ENCODE results near the gene CNIH3. TPM values are rescaled to one million over a fixed set of nuclear protein-coding genes. Genes with fewer than 3 reads are reported as not detected.

Gene CNIH3
- total RNA-seq, 1 experiment from 2014 or later: 24.5 TPM

DNA sequence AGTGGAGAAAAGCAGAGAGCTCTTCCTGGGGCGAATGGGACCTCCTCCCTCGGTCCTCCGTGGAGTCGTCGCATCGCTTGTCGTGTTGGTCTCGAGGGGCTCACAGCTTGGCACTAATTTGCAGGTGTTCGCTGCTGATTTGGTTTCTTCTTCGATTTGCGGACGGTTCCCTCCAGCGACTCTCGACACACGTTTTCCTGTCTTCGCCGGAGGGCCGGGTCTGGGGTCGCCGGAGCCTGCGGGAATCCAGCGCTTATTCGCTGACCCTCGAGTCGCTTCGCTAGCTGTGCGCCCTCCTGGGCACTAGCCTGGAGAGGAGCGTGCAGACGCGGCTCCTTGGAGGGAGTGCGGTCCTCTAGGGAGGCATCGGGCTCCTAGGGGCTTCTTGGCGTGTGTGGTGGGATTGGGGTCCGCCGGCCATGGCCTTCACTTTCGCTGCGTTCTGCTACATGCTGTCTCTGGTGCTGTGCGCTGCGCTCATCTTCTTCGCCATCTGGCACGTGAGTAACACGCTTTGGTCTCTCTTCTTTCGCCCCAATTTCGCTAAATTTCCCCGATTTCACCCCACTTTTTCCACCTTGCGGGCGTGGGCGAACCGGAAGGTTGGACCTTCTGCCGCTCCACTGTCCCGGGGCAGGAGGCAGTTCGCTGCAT is 766 bp downstream of the CNIH3 start:
- no peak for DNase-seq (ENCODE audit: low read depth)

GRCh38 chr1:224617410-224618355 is 1.6 kb downstream of the CNIH3 start:
- DNase-seq (ENCODE audit: low read depth): no peak

GRCh38 chr1:224619209-224619608 is 3.1 kb downstream of the CNIH3 start:
- DNase-seq (ENCODE audit: low read depth): no peak

DNA sequence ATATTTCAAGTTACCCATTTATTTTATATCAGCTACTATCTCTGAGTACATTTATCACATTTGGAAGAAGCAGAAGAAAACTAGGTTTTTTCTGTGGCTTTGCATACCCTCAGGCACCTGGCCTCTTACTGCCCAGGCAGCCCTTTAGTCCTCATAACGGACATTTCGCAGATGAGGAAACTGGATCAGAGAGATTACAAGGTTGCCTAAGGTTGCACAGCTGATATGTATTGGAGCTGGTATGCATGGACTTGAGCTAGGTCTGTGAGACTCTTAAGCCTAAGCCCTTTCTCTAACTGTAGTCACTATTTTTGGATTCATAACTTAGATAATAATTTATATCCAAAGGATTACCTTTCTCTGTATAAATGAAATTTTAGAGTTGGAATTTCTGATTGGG is 4.0 kb downstream of the CNIH3 start:
- no peak for DNase-seq (ENCODE audit: low read depth)

DNA sequence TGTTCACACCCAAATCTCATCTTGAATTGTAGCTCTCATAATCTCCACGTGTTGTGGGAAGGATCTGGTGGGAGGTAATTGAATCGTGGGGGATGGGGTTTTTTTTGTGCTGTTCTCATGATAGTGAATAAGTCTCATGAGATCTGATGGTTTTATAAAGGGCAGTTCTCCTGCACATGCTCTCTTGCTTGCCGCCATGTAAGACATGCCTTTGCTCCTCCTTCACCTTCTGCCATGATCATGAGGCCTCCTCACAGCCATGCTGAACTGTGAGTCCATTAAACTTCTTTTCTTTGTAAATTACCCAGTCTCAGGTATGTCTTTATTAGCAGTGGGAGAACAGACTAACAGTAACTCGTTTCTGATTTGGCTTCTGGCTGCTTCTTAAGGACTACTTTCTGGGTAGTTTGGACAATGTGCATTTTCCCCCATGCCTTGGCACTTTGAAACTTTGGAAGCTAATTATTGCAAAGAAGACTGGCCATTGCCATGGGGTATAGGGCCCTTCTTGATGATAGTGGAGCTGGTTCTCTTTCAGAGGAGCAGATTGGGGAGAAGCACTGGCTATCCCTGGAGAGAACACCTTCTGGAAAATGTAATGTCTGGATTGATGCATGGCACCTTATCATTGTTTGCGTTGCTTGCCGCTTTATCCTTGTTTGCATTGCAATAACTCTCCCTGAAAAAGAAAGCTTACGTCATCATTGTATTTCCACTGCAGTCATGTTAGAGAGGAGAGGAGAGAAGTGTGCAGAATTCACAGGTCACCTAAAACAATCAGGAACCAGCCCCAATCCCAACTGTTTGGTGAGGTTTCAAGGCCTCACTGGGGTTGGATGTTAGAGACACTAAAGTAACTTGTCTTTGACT is 5.9 kb downstream of the CNIH3 start:
- DNase-seq (ENCODE audit: low read depth): no peak

DNA sequence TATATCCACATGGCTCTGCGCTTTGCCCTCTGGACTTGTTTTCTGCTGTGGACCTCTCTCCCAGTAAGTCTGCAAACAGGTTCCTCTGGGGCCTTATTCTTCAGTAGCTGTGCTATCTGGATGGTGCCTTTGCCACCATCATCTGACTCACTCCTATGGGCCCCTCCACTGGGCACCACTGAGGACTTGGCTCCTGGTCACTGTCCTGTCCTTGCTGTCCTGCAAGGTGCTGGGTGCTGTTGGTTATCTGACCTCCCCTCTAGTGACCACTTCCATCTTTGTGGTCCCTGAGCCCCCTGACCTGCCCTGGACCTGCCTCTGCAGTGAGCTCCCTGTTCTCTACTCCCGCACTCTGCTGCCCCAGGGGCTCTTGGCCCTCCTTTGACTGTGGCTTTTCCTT is 6.7 kb downstream of the CNIH3 start:
- DNase-seq (ENCODE audit: low read depth): no peak

DNA sequence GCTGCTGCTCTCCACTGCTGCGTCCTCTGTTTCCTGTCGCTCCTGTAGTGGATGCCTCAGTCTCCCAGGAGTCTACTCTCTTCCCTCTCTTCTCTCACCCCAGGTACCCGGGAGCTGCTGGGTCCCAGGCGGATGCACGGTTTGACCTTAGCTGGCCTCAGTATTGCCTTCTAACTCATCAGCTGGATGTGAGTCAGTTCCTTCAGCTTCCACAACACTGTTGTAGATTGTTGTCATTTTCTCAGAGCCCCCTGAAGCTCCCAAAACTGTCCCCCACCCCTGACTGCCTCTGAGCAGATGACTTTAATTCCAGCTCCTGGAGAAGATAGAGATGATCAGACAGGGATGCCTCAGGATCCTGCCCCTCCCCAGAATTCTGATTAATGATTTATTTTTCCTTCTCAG is 7.2 kb downstream of the CNIH3 start:
- DNase-seq (ENCODE audit: low read depth): peak; percentile 79

DNA sequence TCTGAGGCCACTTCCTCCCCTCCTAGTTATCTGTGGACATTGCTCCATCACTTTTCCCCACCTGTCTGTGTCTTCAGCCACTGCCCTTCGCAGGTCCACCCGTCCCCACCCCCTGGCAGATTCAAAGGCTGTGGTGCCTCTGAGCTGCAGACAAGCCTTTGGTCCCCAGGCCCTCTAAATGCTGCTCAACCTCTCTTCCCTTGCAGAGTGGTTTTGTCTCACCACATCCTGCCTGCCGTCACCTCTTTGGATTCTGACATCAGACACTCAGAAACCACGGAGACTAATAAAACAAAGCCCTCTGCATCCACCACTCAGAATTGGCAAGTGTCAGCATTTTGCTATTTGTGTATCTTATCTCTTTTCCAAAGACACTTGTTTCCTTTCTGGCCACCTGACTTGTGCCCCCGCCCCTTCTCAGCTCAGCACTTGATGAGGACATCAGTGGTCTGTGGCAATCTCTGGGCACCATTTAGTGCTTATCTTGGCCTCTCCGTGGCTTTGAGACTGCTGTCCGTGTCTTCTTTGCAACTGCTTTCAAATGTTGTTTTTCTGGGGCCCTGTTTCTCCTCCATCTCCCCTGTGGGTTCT is 7.7 kb downstream of the CNIH3 start:
- DNase-seq (ENCODE audit: low read depth): peak; percentile 98

DNA sequence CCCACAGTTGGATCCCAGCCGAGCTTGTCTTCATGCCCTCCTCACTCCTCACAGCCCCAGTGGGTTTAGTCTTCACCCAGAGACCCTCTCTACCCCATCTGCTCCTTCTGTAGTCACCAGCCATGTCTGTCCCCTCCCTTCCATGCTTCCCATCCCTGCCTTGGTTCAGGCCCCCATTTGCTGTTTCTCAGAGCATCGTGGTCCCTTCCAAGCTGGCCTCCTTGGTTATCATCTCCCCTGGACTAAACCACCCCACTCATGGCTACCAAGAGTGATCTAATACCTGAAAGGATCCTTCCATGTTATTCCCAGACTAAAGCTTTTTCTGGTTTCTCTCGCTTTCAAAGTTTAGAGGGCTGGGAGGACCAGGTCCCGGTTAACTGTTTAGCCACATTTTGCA is 8.3 kb downstream of the CNIH3 start:
- no peak for DNase-seq (ENCODE audit: low read depth)

GRCh38 chr1:224626042-224626441 is 9.9 kb downstream of the CNIH3 start:
- DNase-seq (ENCODE audit: low read depth): peak; percentile 47

DNA sequence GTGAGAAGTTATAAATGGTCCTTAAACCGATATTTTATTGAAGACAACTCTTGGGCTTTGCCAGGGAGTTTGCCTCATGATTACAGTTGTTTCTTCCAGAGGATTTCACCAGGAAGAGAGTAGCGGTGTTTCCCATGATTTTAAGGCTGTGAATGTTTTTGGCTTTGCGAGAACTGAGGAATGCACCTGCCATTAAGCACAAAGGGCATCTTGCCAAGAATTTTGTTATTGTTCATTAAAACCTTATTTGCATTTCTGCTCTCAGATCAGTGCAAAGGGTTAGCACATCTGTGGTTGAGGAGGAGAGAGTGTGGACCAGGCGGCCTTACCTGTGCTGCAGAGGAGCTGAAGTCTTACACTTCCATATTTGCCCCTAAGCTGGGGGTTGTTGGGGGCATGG is 13.8 kb downstream of the CNIH3 start:
- no peak for DNase-seq (ENCODE audit: low read depth)

GRCh38 chr1:224631462-224632115 is 15.5 kb downstream of the CNIH3 start:
- peak; percentile 32 for DNase-seq (ENCODE audit: low read depth)

- peak; percentile 92 for DNase-seq (ENCODE audit: low read depth)
These were observed 16.3 kb downstream of the CNIH3 start for GRCh38 chr1:224632381-224632871.

- DNase-seq (ENCODE audit: low read depth): peak; percentile 51
These were observed 16.8 kb downstream of the CNIH3 start for GRCh38 chr1:224632921-224633321.

DNA sequence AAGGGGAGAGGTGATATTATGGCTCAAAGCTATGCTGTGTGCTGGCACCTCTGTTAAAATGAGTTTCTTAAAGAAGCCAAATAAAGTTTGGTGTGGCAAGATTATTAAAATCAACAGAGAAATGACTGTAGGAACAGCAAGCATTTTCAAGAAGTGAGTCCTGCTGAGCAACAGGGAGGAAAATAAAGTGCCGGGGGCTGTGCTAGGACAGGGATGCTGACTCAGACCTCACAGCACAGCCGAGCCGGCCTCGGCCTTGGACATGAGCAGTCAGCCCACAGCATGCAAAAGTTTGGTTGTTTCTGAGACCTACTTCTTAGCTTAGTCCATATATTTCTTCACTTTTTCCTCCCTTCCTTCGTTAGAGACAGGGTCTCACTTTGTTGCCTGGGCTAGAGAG is 19.2 kb downstream of the CNIH3 start:
- peak; percentile 91 for DNase-seq (ENCODE audit: low read depth)

DNA sequence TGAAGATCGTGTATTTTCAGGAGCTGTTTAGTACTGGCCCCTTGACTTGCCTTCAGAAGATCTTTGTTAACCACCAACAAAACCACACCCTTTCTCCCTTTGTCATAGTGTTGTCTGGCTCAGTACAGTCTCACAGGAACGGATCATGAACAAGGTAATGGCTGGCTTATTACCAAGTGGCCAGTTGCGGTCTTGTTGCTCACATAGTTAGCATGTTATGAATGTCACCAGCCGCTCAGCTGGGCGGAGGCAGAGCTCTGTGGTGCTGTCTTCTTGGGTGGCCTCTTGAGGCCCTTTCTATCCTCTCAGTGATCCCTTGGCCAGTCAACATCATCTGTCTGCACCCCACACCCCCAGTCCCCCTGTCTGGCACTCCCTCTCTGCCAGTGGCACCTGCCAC is 21.4 kb downstream of the CNIH3 start:
- DNase-seq (ENCODE audit: low read depth): peak; percentile 99

- DNase-seq (ENCODE audit: low read depth): no peak
These were observed 21.8 kb downstream of the CNIH3 start for GRCh38 chr1:224637936-224638335.

DNA sequence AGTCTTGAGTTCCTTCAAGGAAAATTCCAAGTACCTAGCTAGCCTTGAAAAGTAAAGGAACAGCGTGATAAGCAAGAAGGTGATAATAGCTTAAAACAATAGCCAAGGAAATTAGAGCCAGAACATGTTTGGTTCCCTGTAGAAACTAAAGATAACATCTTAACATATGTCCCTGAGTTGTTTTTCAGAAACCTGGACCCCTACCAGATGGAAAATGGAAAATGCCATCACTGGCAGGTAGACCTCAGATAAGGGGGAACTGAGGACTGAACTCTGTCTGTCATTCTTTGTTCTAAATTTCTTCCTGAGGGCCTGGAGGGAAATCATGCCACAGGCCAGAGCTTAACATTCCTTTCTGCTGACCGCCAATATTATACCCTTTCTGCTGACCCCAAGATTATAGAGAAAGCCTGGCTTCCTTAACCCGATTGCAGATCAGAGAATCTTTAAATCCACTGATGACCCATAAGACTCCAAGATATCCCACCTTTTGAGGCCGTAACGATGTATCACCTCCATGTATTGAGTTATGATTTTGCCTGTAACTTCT is 23.4 kb downstream of the CNIH3 start:
- DNase-seq (ENCODE audit: low read depth): no peak

DNA sequence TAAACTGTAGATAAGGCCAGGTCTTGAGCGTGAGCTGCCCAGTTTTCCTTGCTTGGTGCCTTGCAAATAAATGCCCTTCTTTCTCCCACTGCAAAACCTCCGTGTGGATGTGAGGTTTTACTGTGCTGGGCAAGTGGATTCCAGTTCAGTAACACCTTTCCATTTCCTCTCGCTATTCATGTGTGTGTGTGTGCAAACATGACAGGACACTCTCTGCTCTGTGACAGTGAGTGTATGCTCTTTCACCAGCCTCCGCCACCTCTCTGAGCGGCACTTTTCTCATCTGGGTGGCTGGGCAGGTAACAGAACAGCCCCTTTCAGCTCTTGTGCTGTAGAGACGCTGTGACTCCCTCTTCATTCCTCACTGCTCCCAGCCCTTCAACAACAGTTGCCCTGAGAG is 23.9 kb downstream of the CNIH3 start:
- no peak for DNase-seq (ENCODE audit: low read depth)

- DNase-seq (ENCODE audit: low read depth): no peak
These were observed 24.5 kb downstream of the CNIH3 start for GRCh38 chr1:224640587-224640986.

DNA sequence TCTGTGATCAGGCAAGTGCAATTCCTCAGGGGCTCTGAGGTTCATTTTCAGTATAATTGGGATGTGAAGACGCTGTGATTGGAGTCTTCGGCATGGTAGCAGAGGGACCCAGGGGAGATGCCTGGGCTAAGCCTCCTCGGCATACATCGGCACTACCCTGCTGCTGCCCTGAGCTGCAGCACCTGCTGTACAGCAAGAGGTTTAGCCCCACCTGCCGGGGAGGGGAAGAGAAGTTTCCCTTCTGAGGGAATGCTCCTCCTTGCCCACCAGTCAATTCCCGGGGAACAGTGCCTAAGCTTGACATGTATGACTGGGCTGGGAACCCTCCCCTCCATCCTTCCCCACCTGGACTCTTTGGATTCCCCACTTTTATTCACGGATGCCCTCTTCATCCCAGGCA is 24.9 kb downstream of the CNIH3 start:
- no peak for DNase-seq (ENCODE audit: low read depth)
